GDM1 (cell line): ENCODE data around the gene DDX54.

Experiments
- DNase-seq: peaks from one replicate; lab custom pipeline; 2025; lab: John Stamatoyannopoulos, UW

Gene DDX54

DNA sequence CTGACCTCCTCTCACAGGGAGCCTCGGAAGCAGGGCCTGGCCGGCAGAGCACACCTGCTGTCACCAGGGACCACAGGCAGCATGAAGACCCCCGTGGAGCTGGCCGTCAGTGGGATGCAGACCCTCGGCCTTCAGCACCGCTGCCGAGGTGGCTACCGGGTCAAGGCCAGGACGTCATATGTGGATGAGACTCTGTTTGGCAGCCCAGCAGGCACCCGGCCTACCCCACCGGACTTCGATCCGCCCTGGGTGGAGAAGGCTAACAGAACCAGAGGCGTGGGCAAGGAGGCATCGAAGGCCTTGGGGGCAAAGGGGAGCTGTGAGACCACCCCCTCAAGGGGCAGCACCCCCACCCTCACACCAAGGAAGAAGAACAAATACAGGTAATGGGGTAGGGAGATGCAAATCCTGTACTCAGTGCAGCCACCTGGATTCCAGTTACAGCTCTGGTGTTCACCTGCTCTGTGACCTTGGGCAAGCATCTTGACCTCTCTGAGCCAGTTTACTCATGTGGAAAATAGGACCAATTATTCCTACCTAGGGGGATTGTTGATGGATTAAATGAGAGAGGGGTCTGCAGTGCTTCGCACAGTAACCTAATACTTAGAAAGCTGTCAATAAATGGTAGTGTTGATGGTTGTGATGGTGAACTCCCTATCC lies 1.5 kb upstream of the DDX54 start:
- DNase-seq, result no peak

DNA sequence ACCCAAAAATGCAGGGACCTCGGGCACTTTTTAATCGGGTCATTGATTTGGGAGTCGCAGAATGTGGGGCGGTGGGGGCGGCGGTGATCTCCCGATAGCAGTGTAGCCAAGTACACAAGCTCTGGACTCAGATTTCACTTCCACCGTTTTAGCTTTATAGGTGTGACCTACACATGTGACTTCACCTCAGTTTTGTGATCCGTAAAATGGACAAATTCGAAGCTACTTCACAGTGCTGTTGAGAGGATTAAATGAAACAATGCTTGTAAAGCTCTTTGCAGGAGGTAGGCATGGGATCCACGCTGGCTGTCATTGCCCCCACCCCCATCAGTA lies 721 bp upstream of the DDX54 start:
- no peak for DNase-seq

DNA sequence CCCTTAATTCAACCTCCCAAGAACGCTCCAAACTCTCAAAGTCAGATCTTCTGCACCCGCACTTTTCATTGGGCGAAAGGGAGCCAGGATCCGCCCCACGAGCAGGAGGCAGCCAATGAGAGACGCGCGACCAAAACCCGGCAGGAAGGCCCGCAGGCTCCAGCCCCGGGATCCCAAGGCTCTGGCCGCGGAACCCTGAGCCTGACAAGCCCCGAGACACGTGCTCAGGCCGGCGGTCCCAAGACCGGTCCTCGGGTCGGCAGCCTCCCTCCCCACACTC lies 438 bp downstream of the DDX54 start:
- peak; percentile 85 for DNase-seq

DNA sequence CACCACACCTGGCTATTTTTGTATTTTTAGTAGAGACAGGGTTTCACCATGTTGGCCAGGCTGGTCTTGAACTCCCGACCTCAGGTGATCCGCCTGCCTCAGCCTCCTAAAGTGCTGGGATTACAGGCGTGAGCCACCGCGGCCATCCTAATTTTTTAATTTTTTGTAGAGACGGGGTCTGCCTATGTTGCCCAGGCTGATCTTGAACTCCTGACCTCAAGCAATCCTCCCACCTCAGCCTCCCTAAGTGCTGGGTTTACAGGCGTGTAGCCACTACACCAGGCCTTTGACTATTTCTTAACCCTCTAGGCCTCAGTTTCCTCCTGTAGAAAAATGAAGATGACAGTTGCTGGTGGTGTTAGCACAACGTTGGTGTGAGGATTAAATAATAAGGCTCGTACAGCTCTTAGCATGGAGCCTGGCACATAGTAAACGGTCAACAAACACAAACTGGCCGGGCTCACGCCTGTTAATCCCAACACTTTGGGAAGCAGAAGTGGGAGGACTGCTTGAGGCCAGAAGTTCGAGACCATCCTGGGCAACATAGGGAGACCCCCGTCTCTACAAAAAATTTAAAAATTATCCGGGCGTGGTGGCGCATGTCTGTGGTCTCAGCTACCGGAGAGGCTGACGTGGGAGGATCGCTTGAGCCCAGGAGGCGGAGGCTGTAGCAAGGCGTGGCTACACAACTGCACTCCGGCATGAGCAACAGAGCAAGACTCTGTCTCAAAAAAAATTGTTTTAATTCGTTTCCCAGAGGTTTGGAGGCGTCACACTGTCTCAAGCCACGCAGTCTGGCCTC lies 979 bp downstream of the DDX54 start:
- DNase-seq, result no peak

DNA sequence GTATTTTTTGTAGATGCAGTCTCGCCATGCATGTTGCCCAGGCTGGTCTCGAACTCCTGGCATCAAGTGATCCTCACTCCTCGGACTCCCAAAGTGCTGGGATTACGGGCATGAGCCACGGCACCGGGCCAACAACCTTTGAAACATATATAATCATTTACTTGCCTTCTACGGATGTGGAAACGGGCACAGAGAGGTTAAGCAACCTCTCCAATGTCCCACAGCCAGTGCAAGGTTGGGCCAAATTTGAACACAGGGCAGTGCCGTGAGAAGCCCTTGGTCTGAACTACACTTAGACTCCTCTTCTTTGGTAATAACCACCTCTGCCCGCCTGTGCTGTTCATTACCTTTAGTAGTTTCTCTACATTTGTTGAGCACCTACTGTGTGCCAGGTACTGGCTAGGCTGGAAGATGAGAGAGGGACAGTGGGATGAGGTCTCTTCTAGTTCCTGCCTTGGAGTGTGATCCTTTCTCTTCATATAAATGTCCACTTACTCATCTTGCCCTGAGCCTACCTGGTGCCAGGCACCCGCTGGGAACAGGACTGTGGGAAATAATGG lies 2.2 kb downstream of the DDX54 start:
- DNase-seq, result no peak

DNA sequence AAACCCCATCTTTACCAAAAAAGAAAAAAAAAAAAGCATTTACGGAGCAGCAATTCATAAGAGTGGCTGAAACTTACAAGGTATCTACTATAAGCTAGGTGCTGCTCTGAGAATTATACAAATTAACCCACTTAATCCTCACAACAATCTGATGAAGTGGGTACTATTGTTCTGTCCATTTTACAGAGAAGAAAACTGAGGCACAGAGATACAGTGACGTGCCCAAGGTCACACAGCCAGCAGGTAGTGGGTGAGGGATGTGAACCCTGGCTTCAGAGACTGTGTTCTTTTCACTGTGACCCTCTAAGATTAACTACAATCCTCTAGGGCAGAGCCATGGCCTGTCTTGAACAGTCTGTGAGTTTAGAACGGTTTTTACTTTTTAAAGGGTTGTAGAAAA lies 3.3 kb downstream of the DDX54 start:
- no peak for DNase-seq

DNA sequence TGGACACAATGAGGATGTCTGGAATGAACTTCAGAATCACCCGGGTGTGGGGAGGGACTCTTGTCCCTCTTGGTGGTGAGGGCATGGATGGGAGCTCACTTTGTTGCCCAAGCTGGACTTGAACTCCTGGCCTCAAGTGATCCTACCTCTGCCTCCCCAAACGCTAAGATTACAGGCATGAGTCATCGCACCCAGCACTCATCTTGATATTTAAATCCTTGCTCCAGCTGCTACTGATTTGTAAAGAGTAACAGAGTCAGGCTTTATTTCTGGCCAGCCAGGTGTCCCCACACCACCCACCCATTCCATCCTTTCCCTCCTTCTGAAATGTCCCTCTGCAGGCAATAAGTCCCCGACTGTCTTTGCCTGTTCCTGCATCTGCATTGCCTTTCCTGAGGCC lies 4.9 kb downstream of the DDX54 start:
- no peak for DNase-seq

DNA sequence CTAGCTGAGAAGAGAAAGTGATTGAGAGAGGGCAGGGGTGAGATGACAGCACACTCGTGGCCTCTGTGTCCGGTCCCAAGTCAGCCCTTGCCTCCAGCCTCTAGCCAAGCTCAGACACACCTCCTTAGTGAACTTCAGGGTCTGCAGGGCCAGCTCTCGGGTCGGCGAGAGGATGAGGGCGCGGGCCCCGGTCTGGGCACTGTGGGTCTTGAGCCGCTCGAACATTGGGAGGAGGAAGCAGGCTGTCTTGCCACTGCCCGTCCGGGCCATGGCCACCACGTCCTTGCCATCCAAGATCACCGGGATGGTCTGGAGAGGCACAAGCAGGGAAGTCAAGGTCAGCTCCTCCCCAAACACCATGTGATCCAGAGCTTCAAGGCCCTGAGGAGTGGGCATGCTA lies 6.3 kb downstream of the DDX54 start:
- no peak for DNase-seq

DNA sequence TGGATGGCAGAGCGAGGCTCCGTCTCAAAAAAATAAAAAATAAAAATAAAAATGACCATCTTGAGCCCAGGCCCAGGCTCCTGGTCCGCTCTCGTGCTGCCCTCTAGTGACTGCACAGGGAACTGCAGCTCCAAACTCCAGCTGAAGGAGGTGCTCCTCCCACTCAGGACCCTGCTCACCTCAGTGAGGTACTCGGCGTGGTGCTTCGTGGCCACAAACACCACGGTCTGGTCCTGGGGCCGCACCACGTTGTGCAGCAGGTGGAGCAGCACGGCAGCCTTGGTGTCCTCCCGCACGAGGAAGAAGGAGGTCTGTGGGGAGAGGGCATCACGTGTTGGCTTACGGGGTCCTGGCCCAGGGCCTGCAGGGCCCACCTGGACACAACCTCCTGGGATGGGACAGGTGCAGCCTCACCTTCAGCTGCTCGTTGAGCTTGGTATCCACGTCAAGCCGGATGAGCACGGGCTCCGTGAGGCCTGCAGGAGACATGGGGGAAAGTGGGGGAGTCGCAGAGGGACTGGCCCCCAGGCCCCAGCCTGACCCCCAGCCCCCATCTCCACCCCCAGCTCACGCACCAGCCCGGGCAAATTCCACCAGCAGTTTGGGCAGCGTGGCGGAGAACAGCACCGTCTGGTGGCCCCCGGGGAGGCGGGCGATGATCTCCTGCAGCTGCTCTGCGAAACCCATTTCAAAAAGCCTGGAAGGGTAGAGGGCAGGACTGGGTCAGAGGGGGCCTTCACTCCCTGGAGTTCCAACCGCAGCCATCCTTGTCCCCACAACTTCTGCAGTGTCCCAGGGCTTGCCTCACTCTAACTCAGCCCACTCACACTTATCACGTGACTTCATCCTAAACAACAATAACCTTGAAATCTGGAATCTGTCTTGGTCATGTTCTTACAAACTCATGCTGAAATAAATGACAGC lies 10.6 kb downstream of the DDX54 start:
- peak; percentile 17 for DNase-seq

DNA sequence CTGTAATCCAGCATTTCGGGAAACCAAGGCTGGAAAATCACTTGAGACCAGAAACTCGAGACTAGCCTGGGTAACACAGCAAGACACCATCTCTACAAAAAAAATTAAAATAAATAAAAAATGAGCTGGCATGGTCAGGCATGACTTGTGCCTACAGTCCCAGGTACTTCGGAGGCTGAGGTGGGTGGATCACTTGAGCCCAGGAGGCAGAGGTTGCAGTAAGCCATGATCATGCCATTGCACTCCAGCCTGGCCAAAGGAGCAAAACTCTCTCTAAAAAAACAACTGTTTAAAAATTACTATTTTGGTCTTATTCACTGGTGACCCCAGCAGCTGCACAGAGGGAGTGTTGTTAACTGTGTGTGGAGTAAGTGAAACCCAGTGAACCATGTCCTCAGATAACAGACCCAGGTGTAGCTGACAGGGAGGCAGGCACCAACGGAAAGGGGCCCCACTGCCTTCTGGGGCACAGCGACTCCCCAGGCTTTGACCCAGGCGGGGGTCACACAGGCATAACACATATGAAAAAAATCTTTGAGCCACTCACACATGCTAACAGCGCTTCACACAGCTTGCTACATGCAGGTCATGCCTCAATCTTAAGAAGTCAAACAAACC lies 12.1 kb downstream of the DDX54 start:
- DNase-seq, result no peak

DNA sequence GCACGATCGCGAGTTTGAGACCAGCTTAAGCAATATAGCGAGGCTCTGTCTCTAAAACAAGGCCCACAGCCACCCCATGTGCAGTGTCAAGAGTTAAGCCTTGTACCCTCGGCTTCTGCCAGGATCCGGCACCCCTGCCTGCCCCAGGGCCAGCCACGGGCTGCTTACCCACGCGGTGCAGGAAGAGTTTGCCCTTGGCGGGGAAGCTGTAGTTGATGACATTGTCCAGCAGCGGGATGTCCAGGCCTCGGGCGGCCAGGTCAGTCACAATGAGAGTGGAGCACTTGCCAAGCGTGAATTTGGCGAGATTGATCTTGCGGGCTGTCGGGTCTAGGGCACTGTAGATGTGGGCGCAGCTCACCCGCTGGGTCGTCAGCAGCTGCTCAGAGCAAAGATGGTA lies 13.1 kb downstream of the DDX54 start:
- no peak for DNase-seq

DNA sequence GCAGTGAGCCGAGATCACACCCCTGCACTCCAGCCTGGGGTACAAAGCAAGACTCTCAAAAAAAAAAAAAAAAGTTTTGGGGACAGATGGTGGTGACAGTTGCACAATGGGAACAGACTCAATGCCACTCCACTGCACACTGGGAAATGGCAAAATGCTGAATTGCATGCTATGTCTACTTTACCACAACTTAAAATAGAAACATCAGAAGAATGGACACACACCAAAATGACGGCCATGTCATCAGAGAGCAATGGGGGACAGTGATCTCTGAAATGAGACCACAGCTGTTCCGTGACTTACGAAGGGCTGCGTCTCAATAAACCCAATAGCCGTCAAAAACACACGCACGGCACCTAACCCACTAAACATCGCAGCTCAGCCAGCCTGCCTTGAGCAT lies 13.7 kb downstream of the DDX54 start:
- DNase-seq, result no peak

DNA sequence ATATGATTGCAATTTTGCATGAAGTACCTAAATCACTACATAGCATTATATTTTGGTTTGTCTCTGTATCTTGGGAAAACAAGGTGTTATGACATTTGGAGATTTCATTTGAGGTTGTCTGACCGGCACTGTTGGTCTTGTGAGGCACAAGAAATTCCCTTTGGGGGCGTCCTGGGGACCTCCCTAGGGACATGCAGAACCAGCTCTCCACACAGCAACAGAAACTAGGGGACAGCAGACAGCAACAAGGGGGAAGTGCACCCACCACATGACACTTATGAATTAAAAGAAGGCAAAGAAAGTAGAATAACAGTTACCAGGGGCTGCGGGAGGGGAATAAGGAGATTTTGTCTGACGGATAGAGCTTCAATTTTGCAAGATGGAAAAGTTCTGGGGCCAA lies 14.4 kb downstream of the DDX54 start:
- DNase-seq, result no peak

DNA sequence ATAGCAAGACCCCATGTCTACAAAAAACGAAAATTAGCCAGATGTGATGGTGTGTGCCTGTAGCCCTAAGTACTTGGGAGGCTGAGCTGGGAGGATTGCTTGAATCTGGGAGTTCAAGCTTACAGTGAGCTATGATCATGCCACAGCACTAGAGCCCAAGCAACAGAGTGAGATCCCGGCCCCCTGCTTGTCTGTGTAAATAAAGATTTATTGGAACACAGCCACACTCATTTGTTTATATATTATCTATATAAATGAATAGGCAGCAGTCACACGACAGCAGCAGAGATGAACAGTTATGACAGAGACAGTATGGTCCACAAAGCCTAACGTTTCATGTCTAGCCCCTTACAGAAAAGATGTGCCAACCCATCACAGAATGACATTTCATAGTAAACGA lies 14.8 kb downstream of the DDX54 start:
- no peak for DNase-seq

DNA sequence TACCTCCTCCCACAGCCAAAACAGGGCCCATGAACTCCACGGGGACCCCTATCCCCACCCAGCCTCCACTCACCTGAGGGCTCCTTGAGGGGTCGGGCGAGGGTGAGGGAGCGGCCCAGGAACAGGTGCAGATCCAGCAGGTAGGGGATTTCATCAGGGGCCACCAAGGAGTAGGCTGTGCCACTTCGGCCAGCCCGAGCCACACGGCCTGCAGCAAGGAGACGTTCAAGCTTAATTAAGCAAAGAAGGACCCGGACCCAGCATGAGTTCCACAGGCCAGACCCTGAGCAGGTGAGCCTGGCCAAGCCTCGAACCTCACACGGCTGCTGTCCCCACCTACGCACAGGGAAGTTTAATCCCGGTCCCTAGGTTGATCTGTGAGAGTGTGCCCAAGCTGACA lies 15.6 kb downstream of the DDX54 start:
- DNase-seq, result no peak

DNA sequence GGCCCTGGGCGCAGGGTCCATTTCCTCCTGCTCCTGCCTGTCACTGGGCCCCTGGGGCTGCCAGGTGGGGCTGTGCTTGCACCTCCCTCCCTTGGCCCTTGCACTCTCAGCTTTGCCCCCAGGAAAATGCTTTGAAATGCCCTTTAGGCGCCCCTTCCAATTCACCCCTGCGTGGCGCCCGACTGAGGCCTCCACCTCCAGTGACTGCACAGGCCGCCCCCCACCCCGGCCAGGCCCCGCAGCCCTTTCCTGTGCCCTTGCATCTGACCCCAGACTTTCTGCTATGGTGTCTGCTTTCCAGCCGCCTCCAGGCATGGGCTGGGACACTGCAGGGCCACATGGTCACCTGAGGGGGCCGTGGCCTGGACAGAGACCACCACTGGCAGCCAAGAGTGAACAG lies 17.4 kb downstream of the DDX54 start:
- DNase-seq, result no peak

DNA sequence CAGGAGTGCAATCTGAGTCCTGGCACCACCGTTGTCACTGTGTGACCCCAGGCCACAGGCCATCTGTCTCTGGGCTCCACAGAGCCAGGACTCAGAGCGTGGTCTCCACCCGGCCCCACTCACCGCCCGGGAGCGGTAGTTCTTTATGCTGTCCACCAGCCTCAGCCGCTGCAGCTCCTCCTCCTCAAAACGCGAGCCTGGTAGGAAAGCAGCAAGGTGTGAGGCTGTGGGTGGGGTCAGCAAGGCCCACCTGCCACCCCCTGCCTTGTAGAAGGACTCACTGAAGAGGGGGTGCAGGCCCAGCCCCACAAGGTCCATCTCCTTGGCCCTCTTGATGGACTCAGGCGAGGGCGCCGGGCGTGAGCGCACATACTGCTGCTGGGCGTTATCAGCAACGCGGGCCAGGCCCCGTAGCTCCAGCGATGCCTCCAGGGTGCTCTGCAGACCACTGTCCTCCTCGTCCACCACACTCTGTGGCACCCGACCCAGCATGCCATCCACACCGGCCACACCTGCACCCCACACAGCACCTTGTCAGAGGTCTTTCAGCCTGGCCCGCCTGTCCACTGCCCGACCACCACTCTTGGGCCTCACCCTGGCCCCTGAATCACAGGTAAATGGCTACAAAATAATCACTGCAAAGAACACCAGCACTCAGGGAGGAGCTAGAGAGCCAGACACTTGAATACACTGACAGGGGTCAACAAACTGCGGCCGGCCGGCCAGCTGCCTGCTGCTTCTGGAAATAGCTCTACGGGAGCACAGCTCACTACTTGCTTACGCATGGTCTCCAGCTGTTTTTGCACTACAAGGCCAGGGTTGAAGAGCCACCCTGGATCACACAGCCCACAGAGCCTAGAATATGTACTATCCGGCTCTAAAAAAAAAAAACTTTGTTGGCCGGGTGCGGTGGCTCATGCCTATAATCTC lies 19.5 kb downstream of the DDX54 start:
- no peak for DNase-seq

DNA sequence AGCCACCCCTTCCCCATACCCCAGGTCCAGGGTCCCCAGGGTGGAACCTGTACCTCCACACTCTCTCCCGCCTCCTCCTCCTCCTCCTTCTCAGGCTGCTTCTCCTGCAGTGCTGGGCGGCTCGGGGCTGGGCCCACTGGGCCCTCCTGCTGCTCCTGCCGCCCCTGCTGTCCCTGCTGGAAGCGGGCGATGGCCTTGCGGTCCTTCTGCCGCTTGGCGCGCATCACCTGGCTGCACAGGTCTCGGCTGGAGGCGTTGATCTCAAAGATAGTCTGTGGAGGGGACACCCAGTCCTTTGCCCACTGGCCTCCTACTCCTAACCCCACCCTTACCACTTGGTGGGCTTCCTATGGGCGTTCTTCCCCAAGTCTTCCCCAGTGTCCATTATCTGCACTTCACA lies 21.3 kb downstream of the DDX54 start:
- DNase-seq, result no peak

DNA sequence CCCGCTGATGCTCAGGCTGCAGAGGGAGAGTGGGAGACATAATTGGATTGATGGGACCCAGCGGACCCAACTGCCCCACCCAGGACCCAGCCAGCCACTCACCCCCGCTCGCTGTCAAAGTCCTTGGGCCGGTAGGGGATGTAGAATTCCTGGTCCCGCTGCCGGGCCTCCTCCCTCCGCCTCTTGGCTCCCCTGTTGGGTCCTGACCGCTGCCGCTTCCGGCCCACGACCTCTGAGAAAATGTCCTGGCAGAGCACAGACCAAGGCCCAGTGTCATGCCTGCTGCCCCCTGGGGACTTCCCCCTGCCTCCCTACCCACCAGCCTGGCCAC lies 22.3 kb downstream of the DDX54 start:
- DNase-seq, result no peak

DNA sequence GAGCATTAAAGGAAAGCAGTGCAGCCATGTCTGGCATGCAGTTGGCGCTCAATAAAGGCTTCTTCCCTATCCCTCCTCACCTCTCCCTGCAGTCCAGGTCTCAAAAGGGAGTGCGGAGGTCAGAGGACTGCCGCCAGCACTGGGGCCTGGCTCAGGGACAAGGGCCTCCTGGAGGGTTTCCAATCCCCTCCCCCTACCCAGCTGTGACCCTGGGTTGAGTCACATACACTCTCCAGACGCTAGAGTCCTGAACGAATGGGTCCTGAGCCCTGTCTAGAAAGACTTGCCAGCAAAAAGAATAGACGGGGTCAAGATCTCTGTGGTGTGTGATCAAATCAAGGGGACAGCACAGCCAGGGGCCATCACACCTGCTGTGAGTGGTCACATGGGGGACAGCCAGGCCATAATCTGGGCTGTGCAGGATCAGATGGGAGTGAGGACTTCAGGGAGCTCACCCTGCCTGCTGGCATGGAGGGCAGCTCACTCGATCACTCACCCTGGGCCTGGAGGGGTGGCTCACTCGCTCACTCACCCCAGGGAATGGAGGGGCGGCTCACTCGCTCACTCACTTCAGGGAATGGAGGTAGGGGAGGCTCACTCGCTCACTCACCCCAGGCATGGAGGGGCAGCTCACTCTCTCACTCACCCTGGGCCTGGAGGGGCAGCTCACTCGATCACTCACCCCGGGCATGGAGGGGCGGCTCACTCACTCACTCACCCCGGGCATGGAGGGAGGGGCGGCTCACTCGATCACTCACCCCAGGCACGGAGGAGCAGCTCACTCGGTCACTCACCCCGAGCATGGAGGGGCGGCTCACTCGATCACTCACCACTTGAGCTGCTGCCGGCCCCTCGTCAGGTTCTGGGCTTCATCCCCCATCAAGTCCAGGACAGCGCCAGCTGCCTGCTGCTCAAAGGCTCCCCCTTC lies 22.9 kb downstream of the DDX54 start:
- DNase-seq, result no peak
